ENCODE data around the gene PLXNA4.

PLXNA4 gene

GRCh38 chr7:132428247-132428919 is 147.9 kb downstream of the PLXNA4 start:
- no peak overlapping the region for H3K27ac Mint-ChIP-seq
- DNase-seq (no peak), ATAC-seq (replicated peaks) (no peak)
- no peaks in the 10 kb centered on the region for H3K36me3 Mint-ChIP-seq
- no peak overlapping the region for H3K4me3 Mint-ChIP-seq
- H3K9me3 Mint-ChIP-seq = no peaks in the 10 kb centered on the region
- no peaks in the 10 kb centered on the region for H3K4me1 Mint-ChIP-seq
- no peaks in the 10 kb centered on the region for H3K27me3 Mint-ChIP-seq

- Mint-ChIP-seq H3K4me3 (no peak overlapping the region), H3K4me1 (no peaks in the 10 kb centered on the region), H3K9me3 (peaks cover 1 to 2% of the 10 kb centered on the region in 2 donors), H3K27me3 (no peaks in the 10 kb centered on the region), H3K36me3 (no peaks in the 10 kb centered on the region), H3K27ac (no peak overlapping the region)
- DNase-seq (no peak), ATAC-seq (replicated peaks) (no peak)
Measured at GRCh38 chr7:132425942-132426341, 150.3 kb downstream of the PLXNA4 start.

GRCh38 chr7:132424821-132425724 is 151.2 kb downstream of the PLXNA4 start:
- Mint-ChIP-seq H3K27me3 (peaks cover 0 to 3% of the 10 kb centered on the region in 2 donors), H3K4me1 (no peaks in the 10 kb centered on the region), H3K4me3 (no peak overlapping the region), H3K27ac (no peak overlapping the region), H3K9me3 (peaks cover 5 to 7% of the 10 kb centered on the region in 2 donors), H3K36me3 (no peaks in the 10 kb centered on the region)
- no peak for ATAC-seq (replicated peaks)
- no peak for DNase-seq

- Mint-ChIP-seq H3K27me3 (peaks cover 0 to 5% of the 10 kb centered on the region in 2 donors), H3K4me1 (no peaks in the 10 kb centered on the region), H3K4me3 (no peak overlapping the region), H3K9me3 (peaks cover 5 to 7% of the 10 kb centered on the region in 2 donors), H3K27ac (no peak overlapping the region), H3K36me3 (no peaks in the 10 kb centered on the region)
- DNase-seq = no peak
- ATAC-seq (replicated peaks) = no peak
Measured at GRCh38 chr7:132424277-132424676, 152.0 kb downstream of the PLXNA4 start.

GRCh38 chr7:132423594-132424200 is 152.6 kb downstream of the PLXNA4 start:
- Mint-ChIP-seq H3K4me3 (no peak overlapping the region), H3K9me3 (peaks cover 5 to 7% of the 10 kb centered on the region in 2 donors), H3K36me3 (no peaks in the 10 kb centered on the region), H3K27me3 (peaks cover 0 to 9% of the 10 kb centered on the region in 2 donors), H3K27ac (no peak overlapping the region), H3K4me1 (no peaks in the 10 kb centered on the region)
- ATAC-seq (replicated peaks) (no peak), DNase-seq (no peak)

- Mint-ChIP-seq H3K27me3 (peaks cover 0 to 13% of the 10 kb centered on the region in 2 donors), H3K27ac (no peak overlapping the region), H3K4me1 (no peaks in the 10 kb centered on the region), H3K9me3 (peaks cover 5 to 7% of the 10 kb centered on the region in 2 donors), H3K4me3 (no peak overlapping the region), H3K36me3 (no peaks in the 10 kb centered on the region)
- DNase-seq = no peak
- ATAC-seq (replicated peaks) = no peak
Measured at GRCh38 chr7:132422502-132423111, 153.7 kb downstream of the PLXNA4 start.

GRCh38 chr7:132420527-132420926 is 155.7 kb downstream of the PLXNA4 start:
- peaks cover 0 to 13% of the 10 kb centered on the region in 2 donors for H3K27me3 Mint-ChIP-seq
- ATAC-seq (replicated peaks) (no peak), DNase-seq (no peak)
- no peak overlapping the region for H3K27ac Mint-ChIP-seq
- H3K4me1 Mint-ChIP-seq = no peaks in the 10 kb centered on the region
- H3K9me3 Mint-ChIP-seq = peaks cover 5 to 7% of the 10 kb centered on the region in 2 donors
- H3K4me3 Mint-ChIP-seq = no peak overlapping the region
- H3K36me3 Mint-ChIP-seq = no peaks in the 10 kb centered on the region

GRCh38 chr7:132419542-132419941 is 156.7 kb downstream of the PLXNA4 start:
- Mint-ChIP-seq H3K4me3 (no peak overlapping the region), H3K36me3 (no peaks in the 10 kb centered on the region), H3K4me1 (no peaks in the 10 kb centered on the region), H3K27ac (no peak overlapping the region), H3K27me3 (peaks cover 0 to 13% of the 10 kb centered on the region in 2 donors), H3K9me3 (peaks cover 5 to 7% of the 10 kb centered on the region in 2 donors)
- ATAC-seq (replicated peaks) (no peak), DNase-seq (no peak)

- Mint-ChIP-seq H3K4me1 (no peaks in the 10 kb centered on the region), H3K27ac (no peak overlapping the region), H3K9me3 (peaks cover 5 to 7% of the 10 kb centered on the region in 2 donors), H3K4me3 (no peak overlapping the region), H3K27me3 (peaks cover 0 to 13% of the 10 kb centered on the region in 2 donors), H3K36me3 (no peaks in the 10 kb centered on the region)
- no peak for ATAC-seq (replicated peaks)
- no peak for DNase-seq
Measured at GRCh38 chr7:132418840-132419239, 157.4 kb downstream of the PLXNA4 start.

GRCh38 chr7:132417103-132417906 is 159.0 kb downstream of the PLXNA4 start:
- ATAC-seq (replicated peaks) (no peak), DNase-seq (no peak)
- Mint-ChIP-seq H3K9me3 (peaks cover 5 to 7% of the 10 kb centered on the region in 2 donors), H3K27me3 (peaks cover 0 to 13% of the 10 kb centered on the region in 2 donors), H3K36me3 (no peaks in the 10 kb centered on the region), H3K4me3 (no peak overlapping the region), H3K4me1 (no peaks in the 10 kb centered on the region), H3K27ac (no peak overlapping the region)

GRCh38 chr7:132416395-132416794 is 159.9 kb downstream of the PLXNA4 start:
- no peaks in the 10 kb centered on the region for H3K4me1 Mint-ChIP-seq
- H3K9me3 Mint-ChIP-seq = peaks cover 5 to 7% of the 10 kb centered on the region in 2 donors
- H3K27ac Mint-ChIP-seq = no peak overlapping the region
- H3K4me3 Mint-ChIP-seq = no peak overlapping the region
- peaks cover 0 to 13% of the 10 kb centered on the region in 2 donors for H3K27me3 Mint-ChIP-seq
- no peaks in the 10 kb centered on the region for H3K36me3 Mint-ChIP-seq
- DNase-seq (no peak), ATAC-seq (replicated peaks) (no peak)

GRCh38 chr7:132415259-132415658 is 161.0 kb downstream of the PLXNA4 start:
- Mint-ChIP-seq H3K9me3 (peaks cover 0 to 2% of the 10 kb centered on the region in 2 donors), H3K27ac (no peak overlapping the region)

GRCh38 chr7:132414857-132415256 is 161.4 kb downstream of the PLXNA4 start:
- H3K27ac Mint-ChIP-seq = no peak overlapping the region
- H3K9me3 Mint-ChIP-seq = no peaks in the 10 kb centered on the region
- peaks cover 0 to 8% of the 10 kb centered on the region in 2 donors for H3K27me3 Mint-ChIP-seq
- H3K4me3 Mint-ChIP-seq = no peak overlapping the region
- DNase-seq = no peak
- H3K4me1 Mint-ChIP-seq = no peaks in the 10 kb centered on the region
- H3K36me3 Mint-ChIP-seq = no peaks in the 10 kb centered on the region
- ATAC-seq (replicated peaks) = no peak

More at GRCh38 chr7:132415259-132415658, 161.0 kb downstream of the PLXNA4 start:
- Mint-ChIP-seq H3K4me3 (no peak overlapping the region), H3K36me3 (no peaks in the 10 kb centered on the region), H3K4me1 (no peaks in the 10 kb centered on the region), H3K27me3 (peaks cover 0 to 12% of the 10 kb centered on the region in 2 donors)
- no peak for ATAC-seq (replicated peaks)
- DNase-seq = no peak

Measured in stimulated activated naive B cell treated with anti-CD40 and anti-IgM and Interleukin-4, amounts not matched to agents 10 μg/mL and 1 μg/mL and 100 μg/mL, for 72 hours (primary cell).